ENCODE measurements around the gene EIF4G3. TPM values are rescaled to one million over a fixed set of nuclear protein-coding genes. Genes with fewer than 3 reads are reported as not detected.
A peak's percentile ranks its signal among the peaks of the same experiment; 100 is the strongest.
"Not testable (repeated sequence)": the region's sequence is repeated elsewhere in the genome, so short reads cannot be mapped to it uniquely, and the experiment has no call there.

EIF4G3 gene
- total RNA-seq, 1 experiment from 2014 or later = 66.8 TPM

DNA sequence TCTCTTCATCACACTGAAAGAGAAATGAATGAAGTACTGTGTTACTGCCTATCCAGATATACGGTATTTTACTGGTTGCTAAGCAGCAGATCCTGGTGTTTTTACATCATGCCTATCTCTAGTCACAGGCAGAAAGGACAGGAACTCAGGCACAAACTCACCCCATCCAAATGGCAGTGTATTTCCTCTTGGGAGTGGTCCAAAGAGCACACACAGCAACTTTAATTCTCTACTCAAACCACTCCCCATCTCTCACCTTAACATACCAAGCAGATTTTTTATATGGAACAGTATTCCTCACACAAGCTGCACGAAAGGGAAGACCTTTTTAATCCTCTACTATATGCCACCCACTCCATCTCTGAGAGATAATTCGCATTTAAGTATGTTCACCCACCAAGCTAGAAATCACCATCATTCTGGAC lies 27.3 kb downstream of the EIF4G3 start:
- peak overlapping the region; percentile 23; the same call in 1 of the 2 replicates for H3K27ac ChIP-seq
- no peak for DNase-seq

GRCh38 chr1:21143752-21144151 lies 32.9 kb downstream of the EIF4G3 start:
- Histone ChIP-seq H3K4me3 (no peak overlapping the region), H3K36me3 (peaks cover 55% of the 10 kb centered on the region), H3K9me3 (replicated peaks) (no peaks in the 10 kb centered on the region), H3K4me1 (no peaks in the 10 kb centered on the region), H3K27ac (no peak overlapping the region), H3K27me3 (no peaks in the 10 kb centered on the region)
- DNase-seq = no peak

More for the DNA sequence above, 27.3 kb downstream of the EIF4G3 start:
- Histone ChIP-seq H3K9me3 (replicated peaks) (no peaks in the 10 kb centered on the region), H3K27me3 (no peaks in the 10 kb centered on the region), H3K4me1 (peaks cover 8% of the 10 kb centered on the region; the same call in 1 of the 2 replicates), H3K4me3 (no peak overlapping the region), H3K36me3 (peaks cover 44% of the 10 kb centered on the region)

DNA sequence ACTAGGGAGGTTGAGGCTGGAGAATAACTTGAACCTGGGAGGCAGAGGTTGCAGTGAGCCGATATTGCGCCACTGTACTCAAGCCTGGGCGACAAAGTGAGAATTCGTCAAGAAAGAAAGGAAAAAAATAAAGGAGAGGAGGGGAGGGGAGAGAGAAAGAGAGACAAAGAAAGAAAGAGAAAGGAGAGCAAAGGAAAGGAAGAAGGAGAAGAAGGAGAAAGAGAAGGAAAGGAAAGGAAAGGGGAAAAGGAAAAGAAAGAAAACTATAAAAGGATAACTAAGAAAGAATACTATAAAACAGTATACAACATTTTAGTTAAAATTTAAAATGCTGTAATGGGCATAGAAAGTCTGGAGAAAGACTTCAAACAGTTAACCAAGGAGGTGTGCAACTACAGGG lies 33.6 kb downstream of the EIF4G3 start:
- no peaks in the 10 kb centered on the region for H3K4me1 ChIP-seq
- peaks cover 48% of the 10 kb centered on the region for H3K36me3 ChIP-seq
- no peak for DNase-seq
- H3K27me3 ChIP-seq = no peaks in the 10 kb centered on the region
- H3K4me3 ChIP-seq = no peak overlapping the region
- no peaks in the 10 kb centered on the region for H3K9me3 ChIP-seq (replicated peaks)
- H3K27ac ChIP-seq = no peak overlapping the region

DNA sequence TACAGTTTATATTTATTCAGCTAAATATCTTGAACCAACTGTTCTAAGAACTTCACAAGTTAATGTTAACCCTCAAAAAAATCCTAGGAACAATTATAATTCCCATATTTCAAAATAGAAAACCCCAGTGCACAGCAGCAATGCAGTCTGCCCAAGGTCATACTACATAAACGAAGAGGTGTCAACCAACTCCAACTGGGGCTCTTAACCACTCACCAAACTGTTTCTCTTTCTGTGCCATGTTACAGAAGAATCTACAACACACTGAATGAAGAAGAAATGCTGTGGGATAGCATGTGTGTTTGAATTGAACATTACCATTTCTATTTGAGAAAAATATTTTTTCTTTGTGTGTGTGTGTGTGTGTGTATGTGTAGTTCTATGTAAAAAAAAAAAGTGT lies 35.7 kb downstream of the EIF4G3 start:
- H3K27me3 ChIP-seq = no peaks in the 10 kb centered on the region
- no peaks in the 10 kb centered on the region for H3K9me3 ChIP-seq (replicated peaks)
- no peak overlapping the region for H3K4me3 ChIP-seq
- no peak overlapping the region for H3K27ac ChIP-seq
- no peak for DNase-seq
- no peaks in the 10 kb centered on the region for H3K4me1 ChIP-seq
- H3K36me3 ChIP-seq = peaks cover 36% of the 10 kb centered on the region

- peak; percentile 29 to 51 for DNase-seq
- no peaks in the 10 kb centered on the region for H3K9me3 ChIP-seq (replicated peaks)
- no peaks in the 10 kb centered on the region for H3K4me1 ChIP-seq
- peaks cover 39% of the 10 kb centered on the region for H3K36me3 ChIP-seq
- no peak overlapping the region for H3K27ac ChIP-seq
- no peak overlapping the region for H3K4me3 ChIP-seq
- no peaks in the 10 kb centered on the region for H3K27me3 ChIP-seq
These were observed 37.1 kb downstream of the EIF4G3 start for GRCh38 chr1:21139601-21140000.

- not testable (repeated sequence) for H3K4me3 ChIP-seq; H3K4me1 ChIP-seq; DNase-seq; H3K9me3 ChIP-seq (replicated peaks); H3K27ac ChIP-seq; H3K27me3 ChIP-seq
- H3K36me3 ChIP-seq = peaks cover 45% of the 10 kb centered on the region
These were observed 40.4 kb downstream of the EIF4G3 start for GRCh38 chr1:21136344-21136743.

GRCh38 chr1:21131200-21131599 lies 45.5 kb downstream of the EIF4G3 start:
- peaks cover 31% of the 10 kb centered on the region for H3K36me3 ChIP-seq
- no peaks in the 10 kb centered on the region for H3K9me3 ChIP-seq (replicated peaks)
- H3K4me3 ChIP-seq = no peak overlapping the region
- no peaks in the 10 kb centered on the region for H3K27me3 ChIP-seq
- no peaks in the 10 kb centered on the region for H3K4me1 ChIP-seq
- H3K27ac ChIP-seq = no peak overlapping the region
- DNase-seq = no peak

DNA sequence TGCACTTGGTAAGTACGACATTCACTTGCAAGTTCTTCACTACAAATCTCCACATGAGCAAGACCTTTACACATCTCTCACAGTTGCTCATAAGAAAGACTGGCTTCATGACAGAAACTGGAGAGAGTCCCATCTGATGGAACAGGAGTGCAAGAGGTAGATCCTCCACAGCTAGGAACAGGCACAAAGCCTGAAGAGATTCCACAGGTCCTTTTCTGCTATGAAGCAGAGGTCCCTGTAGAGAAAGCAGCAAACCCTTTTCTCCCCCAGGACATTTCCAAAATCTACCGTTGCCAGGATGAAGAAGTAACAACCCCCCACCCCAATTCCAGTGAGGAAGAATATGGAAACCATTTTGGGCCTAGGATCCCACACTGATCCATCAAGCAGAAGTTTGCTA lies 47.3 kb downstream of the EIF4G3 start:
- DNase-seq = no peak
- Histone ChIP-seq H3K4me1 (no peaks in the 10 kb centered on the region), H3K27me3 (no peaks in the 10 kb centered on the region), H3K36me3 (peaks cover 26% of the 10 kb centered on the region), H3K27ac (no peak overlapping the region), H3K4me3 (no peak overlapping the region), H3K9me3 (replicated peaks) (no peaks in the 10 kb centered on the region)

DNA sequence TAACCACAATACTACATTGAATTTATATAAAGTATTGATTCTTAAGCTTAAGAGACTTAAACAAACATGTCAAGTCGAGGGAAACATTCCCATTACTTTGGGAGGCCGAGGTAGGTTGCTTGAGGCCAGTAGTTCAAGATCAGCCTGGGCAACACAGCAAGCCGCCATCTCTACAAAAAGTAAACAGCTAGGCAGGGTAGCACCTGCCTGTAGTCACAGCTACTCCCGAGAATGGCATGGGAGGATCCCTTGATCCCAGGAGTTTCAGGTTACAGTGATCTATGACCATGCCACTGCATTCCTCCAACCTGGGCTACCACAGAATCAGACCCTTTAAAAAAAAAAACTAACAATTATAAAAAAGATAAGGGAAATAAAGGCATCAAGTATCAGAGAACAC lies 50.4 kb downstream of the EIF4G3 start:
- H3K27ac ChIP-seq = no peak overlapping the region
- no peaks in the 10 kb centered on the region for H3K9me3 ChIP-seq (replicated peaks)
- H3K36me3 ChIP-seq = peaks cover 18% of the 10 kb centered on the region
- H3K4me3 ChIP-seq = no peak overlapping the region
- no peaks in the 10 kb centered on the region for H3K4me1 ChIP-seq
- no peaks in the 10 kb centered on the region for H3K27me3 ChIP-seq
- peak in 1 of 2 experiments; percentile 23 for DNase-seq

GRCh38 chr1:21124846-21125245 lies 51.9 kb downstream of the EIF4G3 start:
- no peaks in the 10 kb centered on the region for H3K9me3 ChIP-seq (replicated peaks)
- no peaks in the 10 kb centered on the region for H3K27me3 ChIP-seq
- H3K27ac ChIP-seq = no peak overlapping the region
- H3K4me1 ChIP-seq = no peaks in the 10 kb centered on the region
- H3K4me3 ChIP-seq = no peak overlapping the region
- no peak for DNase-seq
- H3K36me3 ChIP-seq = peaks cover 18% of the 10 kb centered on the region

DNA sequence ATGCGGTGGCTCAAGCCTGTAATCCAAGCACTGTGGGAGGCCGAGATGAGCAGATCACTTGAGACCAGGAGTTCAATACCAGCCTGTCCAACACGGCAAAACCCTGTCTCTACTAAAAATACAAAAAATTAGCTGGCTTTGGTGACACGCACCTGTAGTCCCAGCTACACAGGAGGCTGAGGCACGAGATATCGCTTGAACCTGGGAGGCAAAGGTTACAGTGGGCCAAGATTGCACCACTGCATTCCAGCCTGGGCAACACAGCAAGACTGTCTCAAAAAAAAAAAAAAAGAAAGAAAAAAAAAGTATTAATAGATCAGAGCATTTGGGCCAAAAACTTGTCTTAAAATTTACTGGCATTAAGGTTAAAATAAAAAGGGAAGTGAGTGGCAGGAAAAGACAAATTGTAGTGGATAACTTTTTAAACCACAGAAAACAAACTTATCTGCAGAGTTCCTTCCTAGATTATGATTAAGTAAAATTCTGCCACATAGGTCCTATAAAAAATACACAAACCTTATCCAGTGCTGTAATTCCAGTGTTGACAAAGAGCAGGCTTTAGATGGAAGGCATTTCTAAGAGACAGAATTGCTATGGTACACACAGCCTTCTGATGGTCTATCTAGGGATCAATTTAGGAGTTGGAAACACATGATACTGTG lies 53.3 kb downstream of the EIF4G3 start:
- Histone ChIP-seq H3K27me3 (no peaks in the 10 kb centered on the region), H3K9me3 (replicated peaks) (no peaks in the 10 kb centered on the region), H3K27ac (no peak overlapping the region), H3K4me1 (no peaks in the 10 kb centered on the region), H3K36me3 (peaks cover 14% of the 10 kb centered on the region), H3K4me3 (no peak overlapping the region)
- DNase-seq = no peak

DNA sequence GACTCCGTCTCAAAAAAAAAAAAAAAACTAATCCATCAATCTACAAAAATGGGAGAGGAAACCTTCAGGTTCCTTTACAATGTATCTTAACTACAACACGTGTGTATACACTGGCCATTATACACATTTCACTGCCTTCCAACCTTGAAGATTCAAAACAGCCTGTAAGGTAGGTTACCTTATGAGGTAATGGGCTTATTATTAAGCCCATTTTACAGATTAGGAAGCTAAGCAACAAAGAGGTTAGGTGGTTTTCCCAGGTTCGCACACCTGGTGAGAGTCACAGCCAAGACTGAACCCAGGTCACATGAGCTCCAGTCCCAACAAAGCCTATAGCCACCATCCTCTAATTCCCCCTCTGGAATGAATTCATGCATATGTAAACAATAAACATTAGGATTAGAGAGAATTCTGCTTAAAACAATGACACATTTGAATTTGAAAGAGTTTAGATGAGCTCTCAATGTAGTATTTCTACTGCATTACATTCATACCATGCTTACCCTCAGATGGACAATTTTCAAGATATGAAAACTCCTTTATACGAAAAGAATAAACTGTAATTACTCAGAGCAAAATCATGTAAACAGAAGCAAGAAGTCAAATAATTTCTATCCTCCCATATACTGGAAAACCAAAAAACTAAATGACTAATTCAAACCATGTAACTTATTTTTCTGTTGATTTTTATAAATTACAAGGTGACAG lies 54.8 kb downstream of the EIF4G3 start:
- Histone ChIP-seq H3K9me3 (replicated peaks) (no peaks in the 10 kb centered on the region), H3K4me3 (no peak overlapping the region), H3K4me1 (0 out of 2 replicates have a peak, but pooled peaks cover 4% of the 10 kb centered on the region), H3K27me3 (no peaks in the 10 kb centered on the region), H3K27ac (no peak overlapping the region), H3K36me3 (peaks cover 18% of the 10 kb centered on the region)
- no peak for DNase-seq

GRCh38 chr1:21118167-21118566 lies 58.5 kb downstream of the EIF4G3 start:
- H3K36me3 ChIP-seq = peaks cover 10% of the 10 kb centered on the region
- H3K27me3 ChIP-seq = no peaks in the 10 kb centered on the region
- H3K4me3 ChIP-seq = no peak overlapping the region
- no peak overlapping the region for H3K27ac ChIP-seq
- no peak for DNase-seq
- no peaks in the 10 kb centered on the region for H3K9me3 ChIP-seq (replicated peaks)
- H3K4me1 ChIP-seq = 0 out of 2 replicates have a peak, but pooled peaks cover 5% of the 10 kb centered on the region

DNA sequence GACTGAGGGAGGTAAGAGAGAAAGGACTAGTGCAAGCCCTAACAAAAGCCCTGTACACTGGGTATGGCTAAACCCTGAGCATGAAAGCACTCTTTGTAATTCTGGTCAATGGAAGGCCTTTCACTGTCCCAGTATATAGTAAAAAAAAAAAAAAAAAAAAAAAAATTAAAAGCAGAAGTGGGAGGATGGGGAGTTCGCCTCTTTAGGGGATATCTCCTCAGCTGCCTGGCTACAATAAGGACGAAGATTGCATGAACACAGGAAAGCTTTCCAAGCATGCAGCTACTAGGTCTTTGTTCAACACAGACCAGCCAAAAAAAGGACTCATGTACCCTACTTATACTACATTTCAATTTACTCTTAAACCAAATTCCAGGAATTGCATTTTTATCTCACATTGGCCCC lies 59.1 kb downstream of the EIF4G3 start:
- peak in 1 of 2 experiments; percentile 44 for DNase-seq
- Histone ChIP-seq H3K27ac (no peak overlapping the region), H3K36me3 (peaks cover 7% of the 10 kb centered on the region), H3K9me3 (replicated peaks) (no peaks in the 10 kb centered on the region), H3K4me3 (no peak overlapping the region), H3K4me1 (0 out of 2 replicates have a peak, but pooled peaks cover 5% of the 10 kb centered on the region), H3K27me3 (no peaks in the 10 kb centered on the region)

DNA sequence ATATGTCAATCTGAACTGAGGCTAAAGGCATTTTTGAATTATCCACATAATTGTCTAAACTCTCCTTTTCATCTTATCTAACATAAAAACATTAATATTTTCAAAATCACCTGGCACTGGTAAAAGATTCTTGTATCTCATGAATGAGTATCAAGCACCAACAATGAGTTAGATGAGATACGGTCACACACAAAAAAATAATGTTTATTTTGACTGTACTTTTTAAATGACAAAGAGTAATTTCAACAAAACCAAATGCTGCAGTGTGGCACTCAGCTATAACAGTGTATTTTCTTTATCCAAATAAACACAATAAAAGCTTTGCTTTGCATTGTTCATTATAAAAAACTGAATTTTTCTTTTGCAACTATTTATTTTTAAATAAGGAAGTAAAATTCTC lies 59.5 kb downstream of the EIF4G3 start:
- Histone ChIP-seq H3K27me3 (no peaks in the 10 kb centered on the region), H3K4me1 (0 out of 2 replicates have a peak, but pooled peaks cover 5% of the 10 kb centered on the region), H3K9me3 (replicated peaks) (no peaks in the 10 kb centered on the region), H3K27ac (no peak overlapping the region), H3K4me3 (no peak overlapping the region), H3K36me3 (peaks cover 4% of the 10 kb centered on the region)
- DNase-seq = no peak

Measured in SJCRH30 (cell line).